Dedifferentiated amniotic fluid mesenchymal stem cell (primary cell): ENCODE data around the gene TXNRD3.

ENCODE experiments used
- DNase-seq: peaks from one replicate; pipeline ENCODE4 v3.0.0-alpha.2; 2016; ENCODE audit errors: extremely low spot score

The TXNRD3 gene

GRCh38 chr3:126654571-126655383 is at the start of gene TXNRD3:
Gene TXNRD3 (minus strand): TSS chr3:126655124.
- peak; percentile 45 for DNase-seq

GRCh38 chr3:126703512-126704493 is 48.9 kb upstream of the TXNRD3 start, which contains the start of gene CHCHD6:
Gene CHCHD6 (plus strand): TSS chr3:126704240. CDS start chr3:126704313, 73 bp downstream.
- DNase-seq: peak; percentile 93

- no peak for DNase-seq
Observed at GRCh38 chr3:126699011-126699410, 44.1 kb upstream of the TXNRD3 start.

GRCh38 chr3:126696701-126697267 is 41.9 kb upstream of the TXNRD3 start:
- no peak for DNase-seq

GRCh38 chr3:126693921-126694320 is 39.0 kb upstream of the TXNRD3 start:
- DNase-seq: no peak

GRCh38 chr3:126692858-126693257 is 37.9 kb upstream of the TXNRD3 start:
- DNase-seq: no peak

GRCh38 chr3:126691765-126692164 is 36.8 kb upstream of the TXNRD3 start:
- DNase-seq: no peak

- DNase-seq: no peak
Observed at GRCh38 chr3:126685493-126685892, 30.6 kb upstream of the TXNRD3 start.

GRCh38 chr3:126685021-126685420 is 30.1 kb upstream of the TXNRD3 start:
- DNase-seq: peak; percentile 35

GRCh38 chr3:126684218-126684751 is 29.4 kb upstream of the TXNRD3 start:
- peak; percentile 45 for DNase-seq

- DNase-seq: no peak
Observed at GRCh38 chr3:126683069-126683468, 28.1 kb upstream of the TXNRD3 start.

GRCh38 chr3:126682009-126682408 is 27.1 kb upstream of the TXNRD3 start:
- no peak for DNase-seq

GRCh38 chr3:126680667-126681055 is 25.7 kb upstream of the TXNRD3 start:
- DNase-seq: no peak

- no peak for DNase-seq
Observed at GRCh38 chr3:126679831-126680666, 25.1 kb upstream of the TXNRD3 start.

GRCh38 chr3:126679318-126679751 is 24.4 kb upstream of the TXNRD3 start:
- peak; percentile 66 for DNase-seq

GRCh38 chr3:126678693-126679317 is 23.9 kb upstream of the TXNRD3 start:
- DNase-seq: no peak

GRCh38 chr3:126677862-126678503 is 23.1 kb upstream of the TXNRD3 start:
- no peak for DNase-seq

GRCh38 chr3:126676919-126677705 is 22.2 kb upstream of the TXNRD3 start:
- no peak for DNase-seq

- no peak for DNase-seq
Observed at GRCh38 chr3:126672741-126673140, 17.8 kb upstream of the TXNRD3 start.
